H9 (cell line): ENCODE data around the gene TRIP6. TPM values are rescaled to one million over a fixed set of nuclear protein-coding genes. Genes with fewer than 3 reads are reported as not detected.

ENCODE experiments used
- DNase-seq: peaks from one replicate; pipeline ENCODE4 v3.0.0-alpha.2; 2017
- H2AFZ ChIP-seq: one replicate; pipeline ENCODE4 v1.6.1; 2013; ENCODE audit warnings: mild to moderate bottlenecking, low read length, control low read depth, moderate library complexity
- H2AK5ac ChIP-seq: 2 replicates; pipeline ENCODE4 v1.6.1; 2013; ENCODE audit warnings: low read length, control low read depth, mixed read lengths; ENCODE audit not compliant: insufficient read length
- H2BK120ac ChIP-seq: one replicate; pipeline ENCODE4 v1.6.1; 2013; ENCODE audit warnings: low read depth, mild to moderate bottlenecking, low read length, control low read depth, inconsistent platforms; ENCODE audit not compliant: poor library complexity, severe bottlenecking
- H2BK12ac ChIP-seq: 2 replicates; pipeline ENCODE4 v1.6.1; 2013; ENCODE audit warnings: low read length, control low read depth, mixed read lengths, low read depth; ENCODE audit not compliant: insufficient read length
- H2BK15ac ChIP-seq: 2 replicates; pipeline ENCODE4 v1.6.1; 2013; ENCODE audit warnings: low read depth, low read length, control low read depth
- H2BK20ac ChIP-seq: one replicate; pipeline ENCODE4 v1.6.1; 2013; ENCODE audit warnings: low read depth, mild to moderate bottlenecking, low read length, control low read depth, inconsistent platforms; ENCODE audit not compliant: poor library complexity, severe bottlenecking
- H2BK5ac ChIP-seq: 2 replicates; pipeline ENCODE4 v1.6.1; 2013; ENCODE audit warnings: low read length, control low read depth, mixed read lengths; ENCODE audit not compliant: insufficient read length
- H3K14ac ChIP-seq: 2 replicates; pipeline ENCODE4 v1.6.1; 2013; ENCODE audit warnings: low read length, control low read depth; ENCODE audit not compliant: insufficient read depth
- H3K18ac ChIP-seq: 2 replicates; pipeline ENCODE4 v1.6.1; 2013; ENCODE audit warnings: low read depth, mild to moderate bottlenecking, mixed read lengths, low read length, control low read depth; ENCODE audit not compliant: insufficient read length
- H3K23ac ChIP-seq: 2 replicates; pipeline ENCODE4 v1.6.1; 2013; ENCODE audit warnings: low read length, control low read depth, mixed read lengths, low read depth; ENCODE audit not compliant: insufficient read length
- H3K23me2 ChIP-seq: 2 replicates; pipeline ENCODE4 v1.6.1; 2013; ENCODE audit warnings: low read depth, mild to moderate bottlenecking, mixed read lengths, low read length, control low read depth; ENCODE audit not compliant: insufficient read length, poor library complexity, severe bottlenecking
- H3K27ac ChIP-seq: 2 replicates; pipeline ENCODE4 v1.5.1; 2013; ENCODE audit warnings: low read length, control low read depth, mixed read lengths, low read depth; ENCODE audit not compliant: insufficient read length
- H3K27me3 ChIP-seq: 2 replicates; pipeline ENCODE4 v1.6.1; 2013; ENCODE audit warnings: low read length, control low read depth, inconsistent platforms; ENCODE audit not compliant: insufficient read depth
- H3K4ac ChIP-seq: 2 replicates; pipeline ENCODE4 v1.6.1; 2013; ENCODE audit warnings: low read depth, mild to moderate bottlenecking, control low read depth, inconsistent platforms, low read length, moderate library complexity
- H3K4me1 ChIP-seq: 2 replicates; pipeline ENCODE4 v1.6.1; 2013; ENCODE audit warnings: low read length, control low read depth, inconsistent platforms; ENCODE audit not compliant: insufficient read depth
- H3K4me2 ChIP-seq: 2 replicates; pipeline ENCODE4 v1.6.1; 2013; ENCODE audit warnings: low read length, control low read depth, mixed read lengths; ENCODE audit not compliant: insufficient read length, insufficient read depth
- H3K56ac ChIP-seq: 2 replicates; pipeline ENCODE4 v1.6.1; 2013; ENCODE audit warnings: low read depth, mild to moderate bottlenecking, mixed read lengths, low read length, control low read depth; ENCODE audit not compliant: insufficient read length
- H3K79me1 ChIP-seq: 2 replicates; pipeline ENCODE4 v1.6.1; 2013; ENCODE audit warnings: low read depth, mild to moderate bottlenecking, moderate library complexity, low read length, control low read depth, inconsistent platforms; ENCODE audit not compliant: insufficient read depth, poor library complexity, severe bottlenecking
- H3K79me2 ChIP-seq: 2 replicates; pipeline ENCODE4 v1.6.1; 2013; ENCODE audit warnings: low read length, control low read depth, inconsistent platforms; ENCODE audit not compliant: insufficient read depth
- H3K9ac ChIP-seq: 2 replicates; pipeline ENCODE4 v1.6.1; 2013; ENCODE audit warnings: low read length, control low read depth, mixed read lengths; ENCODE audit not compliant: insufficient read length; ENCODE audit errors: extremely low read depth
- H3K9me3 ChIP-seq: one replicate; pipeline ENCODE4 v1.6.1; 2013; ENCODE audit warnings: low read depth, low read length, inconsistent platforms; ENCODE audit not compliant: control insufficient read depth
- H3T11ph ChIP-seq: one replicate; pipeline ENCODE4 v1.6.1; 2013; ENCODE audit warnings: mild to moderate bottlenecking, low read length, control low read depth, inconsistent platforms
- H4K20me1 ChIP-seq: one replicate; pipeline ENCODE4 v1.6.1; 2013; ENCODE audit not compliant: control insufficient read depth, insufficient read length, insufficient read depth
- H4K5ac ChIP-seq: 2 replicates; pipeline ENCODE4 v1.6.1; 2013; ENCODE audit warnings: low read depth, mild to moderate bottlenecking, mixed read lengths, low read length, control low read depth; ENCODE audit not compliant: insufficient read length
- H4K8ac ChIP-seq: replicated peaks from 2 replicates; pipeline ENCODE4 v1.6.1; 2013; ENCODE audit warnings: low read length, control low read depth, mixed read lengths, low read depth; ENCODE audit not compliant: insufficient read length
- H4K91ac ChIP-seq: 2 replicates; pipeline ENCODE4 v1.6.1; 2013; ENCODE audit warnings: low read depth, mild to moderate bottlenecking, moderate library complexity, mixed read lengths, low read length, control low read depth; ENCODE audit not compliant: insufficient read length
- H3K27ac Mint-ChIP-seq, 3 experiments: 2 replicates in 2 of 3; 3 replicates in 1 of 3; pipeline ENCODE4 v1.8.0; 2020 to 2021; ENCODE audit warnings: mixed read lengths in 3 of 3, mild to moderate bottlenecking in 1 of 3, moderate library complexity in 1 of 3
- H3K27me3 Mint-ChIP-seq: 2 replicates; pipeline ENCODE4 v1.8.0; 2021; ENCODE audit warnings: low read depth, mild to moderate bottlenecking, moderate library complexity, mixed read lengths
- H3K36me3 Mint-ChIP-seq, 3 experiments: 2 replicates in 2 of 3; 3 replicates in 1 of 3; pipeline ENCODE4 v1.8.0; 2020 to 2021; ENCODE audit warnings: low read depth in 3 of 3, mixed read lengths in 3 of 3; ENCODE audit not compliant: insufficient read depth in 1 of 3
- H3K4me1 Mint-ChIP-seq, 2 experiments: 2 replicates each; pipeline ENCODE4 v1.8.0; 2020; ENCODE audit warnings: mixed read lengths in 2 of 2
- H3K4me3 Mint-ChIP-seq, 2 experiments: 2 replicates in 1 of 2; 3 replicates in 1 of 2; pipeline ENCODE4 v1.8.0; 2020 to 2021; ENCODE audit warnings: mild to moderate bottlenecking in 2 of 2, mixed read lengths in 2 of 2, moderate library complexity in 1 of 2
- H3K9me3 Mint-ChIP-seq, 2 experiments: 2 replicates in 1 of 2; 3 replicates in 1 of 2; pipeline ENCODE4 v1.8.0; 2020; ENCODE audit warnings: mild to moderate bottlenecking in 2 of 2, mixed read lengths in 2 of 2, moderate library complexity in 1 of 2
- WGBS: extraction: QIAGEN DNeasy Blood & Tissue Kit; methylation state at CpG from one replicate; pipeline ENCODE4 v1.1.7; 2013; ENCODE audit warnings: missing lambda C conversion rate, low lambda C conversion rate, mixed read lengths; ENCODE audit not compliant: insufficient read length; ENCODE audit errors: extremely low coverage; 5-methylcytosine and 5-hydroxymethylcytosine counted together
- total RNA-seq: library from RNA; stranded (reverse); gene quantifications from 2 replicates; pipeline ENCODE4 v1.2.1, GENCODE V29; 2021
- TF ChIP-seq, protein P1 (sequence below): fragments of 200-600 bp; sonication (generic); conservative IDR thresholded peaks from 3 replicates; pipeline ENCODE4 v1.8.0; 2021; ENCODE audit warnings: antibody characterized with exemption, mild to moderate bottlenecking

The TRIP6 gene
- total RNA-seq, 1 experiment from 2014 or later = 122 TPM

DNA sequence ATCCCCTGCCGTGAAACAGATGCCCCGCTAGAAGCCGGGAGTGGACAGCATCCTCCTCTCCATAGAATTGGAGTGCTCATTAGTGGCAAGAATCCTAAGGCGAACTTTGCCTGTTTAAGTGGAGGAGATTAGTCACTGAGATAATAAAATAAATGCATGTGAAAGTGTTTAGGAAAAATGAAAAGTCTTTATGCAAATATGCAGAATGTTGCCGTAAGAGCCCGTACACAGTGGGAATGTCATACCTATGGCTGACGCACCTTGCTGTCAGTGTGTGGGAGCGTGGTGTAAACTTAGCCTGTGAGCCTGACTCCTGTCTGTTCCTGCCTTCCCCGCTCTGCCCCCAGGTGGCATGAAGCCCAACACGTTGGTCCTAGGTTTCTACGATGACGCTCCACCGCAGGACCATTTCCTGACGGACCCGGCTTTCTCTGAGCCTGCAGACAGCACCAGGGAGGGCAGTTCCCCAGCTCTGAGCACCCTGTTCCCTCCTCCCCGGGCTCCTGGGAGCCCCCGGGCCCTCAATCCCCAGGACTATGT lies 1.7 kb upstream of the TRIP6 start:
- no peak overlapping the region for H2BK120ac ChIP-seq
- DNase-seq = peak; percentile 66
- peaks cover 10% of the 10 kb centered on the region for H3K23me2 ChIP-seq
- no peak overlapping the region for H2AFZ ChIP-seq
- H3K14ac ChIP-seq = no peak overlapping the region
- Mint-ChIP-seq H3K4me1 (peaks cover 12 to 15% of the 10 kb centered on the region in 2 experiments), H3K9me3 (no peaks in the 10 kb centered on the region; a peak in 1 of 5 replicates), H3K27me3 (no peaks in the 10 kb centered on the region), H3K36me3 (peaks cover 22 to 51% (median 35%) of the 10 kb centered on the region in 3 experiments; a peak in 6 of 7 replicates), H3K27ac (peak overlapping the region in 1 of 3 experiments; percentile 70; a peak in 3 of 7 replicates), H3K4me3 (no peak overlapping the region; a peak in 1 of 5 replicates)
- H3K27ac ChIP-seq = no peak overlapping the region
- no peaks in the 10 kb centered on the region for H3K27me3 ChIP-seq
- H3K4me1 ChIP-seq = no peaks in the 10 kb centered on the region; the same call in 1 of the 2 replicates
- TF ChIP-seq, protein P1, sequence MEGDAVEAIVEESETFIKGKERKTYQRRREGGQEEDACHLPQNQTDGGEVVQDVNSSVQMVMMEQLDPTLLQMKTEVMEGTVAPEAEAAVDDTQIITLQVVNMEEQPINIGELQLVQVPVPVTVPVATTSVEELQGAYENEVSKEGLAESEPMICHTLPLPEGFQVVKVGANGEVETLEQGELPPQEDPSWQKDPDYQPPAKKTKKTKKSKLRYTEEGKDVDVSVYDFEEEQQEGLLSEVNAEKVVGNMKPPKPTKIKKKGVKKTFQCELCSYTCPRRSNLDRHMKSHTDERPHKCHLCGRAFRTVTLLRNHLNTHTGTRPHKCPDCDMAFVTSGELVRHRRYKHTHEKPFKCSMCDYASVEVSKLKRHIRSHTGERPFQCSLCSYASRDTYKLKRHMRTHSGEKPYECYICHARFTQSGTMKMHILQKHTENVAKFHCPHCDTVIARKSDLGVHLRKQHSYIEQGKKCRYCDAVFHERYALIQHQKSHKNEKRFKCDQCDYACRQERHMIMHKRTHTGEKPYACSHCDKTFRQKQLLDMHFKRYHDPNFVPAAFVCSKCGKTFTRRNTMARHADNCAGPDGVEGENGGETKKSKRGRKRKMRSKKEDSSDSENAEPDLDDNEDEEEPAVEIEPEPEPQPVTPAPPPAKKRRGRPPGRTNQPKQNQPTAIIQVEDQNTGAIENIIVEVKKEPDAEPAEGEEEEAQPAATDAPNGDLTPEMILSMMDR = peak; percentile 30; the same call in 2 of the 3 replicates
- no peak overlapping the region for H4K91ac ChIP-seq
- H3T11ph ChIP-seq = no peak overlapping the region
- peaks cover 3% of the 10 kb centered on the region for H3K79me1 ChIP-seq
- no peak overlapping the region for H4K5ac ChIP-seq
- no peak overlapping the region for H3K4ac ChIP-seq
- H3K56ac ChIP-seq = no peak overlapping the region
- WGBS = no CpG with 5 or more reads among the region's 17 CpGs
- no peak overlapping the region for H2BK5ac ChIP-seq
- no peak overlapping the region for H3K4me2 ChIP-seq
- no peak overlapping the region for H3K23ac ChIP-seq
- H3K18ac ChIP-seq = no peak overlapping the region
- peaks cover 3% of the 10 kb centered on the region; the same call in 1 of the 2 replicates for H3K79me2 ChIP-seq
- H2BK12ac ChIP-seq = no peak overlapping the region
- no peak overlapping the region for H2BK20ac ChIP-seq
- no peak overlapping the region for H3K9ac ChIP-seq
- no peak overlapping the region for H4K8ac ChIP-seq
- H2AK5ac ChIP-seq = no peak overlapping the region
- no peak overlapping the region for H2BK15ac ChIP-seq
- H4K20me1 ChIP-seq = no peaks in the 10 kb centered on the region
- H3K9me3 ChIP-seq = no peaks in the 10 kb centered on the region
